GM19438 (cell line): Measurements from ENCODE around the gene FETUB.

Source experiments
- ATAC-seq: cut with Tn5 transposase; IDR thresholded peaks from one replicate; pipeline ENCODE4 v1.9.1; 2021; ENCODE audit warnings: low read depth; ENCODE audit not compliant: unreplicated experiment

The FETUB gene

DNA sequence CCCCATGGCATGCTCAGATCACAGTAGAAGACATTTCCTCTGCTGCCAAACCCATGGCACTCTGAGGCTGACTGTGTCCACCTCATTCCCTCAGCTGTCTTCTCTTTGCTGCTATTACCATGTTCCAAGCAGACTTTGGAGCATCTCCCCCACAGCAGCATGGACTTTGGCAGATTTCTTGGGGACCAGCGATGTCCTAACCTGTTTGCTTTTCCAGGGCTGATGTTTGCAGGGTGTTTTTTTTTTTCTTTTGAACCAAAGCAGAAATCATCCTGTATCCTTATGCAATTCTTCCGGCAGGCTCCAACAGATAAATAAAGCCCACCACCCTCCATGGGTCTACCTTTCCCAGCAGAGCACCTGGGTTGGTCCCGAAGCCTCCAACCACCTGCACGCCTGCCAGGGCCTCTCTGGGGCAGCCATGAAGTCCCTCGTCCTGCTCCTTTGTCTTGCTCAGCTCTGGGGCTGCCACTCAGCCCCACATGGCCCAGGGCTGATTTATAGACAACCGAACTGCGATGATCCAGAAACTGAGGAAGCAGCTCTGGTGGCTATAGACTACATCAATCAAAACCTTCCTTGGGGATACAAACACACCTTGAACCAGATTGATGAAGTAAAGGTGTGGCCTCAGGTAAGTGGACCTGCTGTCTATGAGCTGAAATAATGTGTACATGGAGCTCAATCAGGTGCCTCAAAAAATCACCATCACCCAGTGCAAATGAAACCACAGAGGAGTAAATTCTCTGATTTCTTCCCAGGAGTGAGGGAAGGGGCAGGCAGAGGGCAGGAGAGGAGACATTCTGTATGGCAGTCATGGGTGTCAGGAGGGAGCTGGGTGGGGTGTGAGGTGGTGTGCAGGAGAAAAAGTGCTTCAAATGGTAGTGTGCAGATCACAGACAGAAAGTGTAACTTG is 27.2 kb upstream of the FETUB start, which contains the start of gene AHSG:
AHSG (plus strand) TSS at position 340 of the 916 bp plus-strand sequence; CDS start at position 422, 82 bp downstream.
- no peak for ATAC-seq

GRCh38 chr3:186613637-186614265 is 26.4 kb upstream of the FETUB start:
- no peak for ATAC-seq

DNA sequence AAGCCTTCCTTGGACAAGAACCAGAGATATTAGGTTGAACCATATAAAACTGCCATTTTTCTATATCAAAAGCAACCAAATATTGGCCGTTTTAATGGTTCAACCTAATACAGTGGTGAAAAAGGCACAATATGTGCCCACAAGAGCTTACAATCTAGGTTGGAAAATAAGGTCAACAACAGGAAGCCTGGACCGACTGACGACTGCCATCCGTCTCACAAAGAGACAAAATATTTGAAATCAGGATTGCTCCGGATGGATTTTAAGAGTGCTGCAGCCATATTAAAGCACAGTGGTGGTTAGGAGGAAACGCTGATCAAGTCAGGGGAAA is 26.0 kb upstream of the FETUB start:
- ATAC-seq, result no peak

- no peak for ATAC-seq
Measured at GRCh38 chr3:186614597-186615483, 25.4 kb upstream of the FETUB start.

- no peak for ATAC-seq
Measured at GRCh38 chr3:186616299-186616617, 23.9 kb upstream of the FETUB start.

- peak; percentile 96 for ATAC-seq
Measured at GRCh38 chr3:186617036-186617946, 22.9 kb upstream of the FETUB start.

DNA sequence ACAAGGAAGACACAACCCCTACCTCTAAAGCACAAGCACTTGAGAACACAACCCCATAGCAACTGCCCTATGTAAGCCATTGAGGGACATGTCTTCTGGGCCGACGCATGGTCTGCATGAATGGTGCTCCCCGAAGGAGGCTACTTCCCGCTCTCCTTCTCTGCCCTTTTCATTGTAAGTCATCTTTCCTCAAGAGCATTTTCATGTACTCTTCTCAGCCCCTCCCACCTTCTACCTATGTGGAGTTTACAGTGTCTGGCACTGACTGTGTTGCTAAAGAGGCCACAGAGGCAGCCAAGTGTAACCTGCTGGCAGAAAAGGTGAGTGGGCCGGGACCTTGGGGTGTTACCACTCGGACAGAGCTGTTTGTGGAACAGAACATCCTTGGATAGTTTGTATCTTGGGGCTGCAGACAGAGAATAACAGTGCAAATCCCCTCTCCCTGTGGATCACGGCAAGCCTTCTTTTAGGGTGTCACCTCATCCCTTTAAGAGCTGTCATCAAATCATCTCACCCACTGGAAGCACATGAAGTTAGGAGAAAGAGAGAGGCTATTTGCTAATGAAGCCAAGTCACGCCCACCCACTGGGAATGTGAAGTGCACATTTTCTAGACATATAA is 21.8 kb upstream of the FETUB start:
- ATAC-seq, result no peak

DNA sequence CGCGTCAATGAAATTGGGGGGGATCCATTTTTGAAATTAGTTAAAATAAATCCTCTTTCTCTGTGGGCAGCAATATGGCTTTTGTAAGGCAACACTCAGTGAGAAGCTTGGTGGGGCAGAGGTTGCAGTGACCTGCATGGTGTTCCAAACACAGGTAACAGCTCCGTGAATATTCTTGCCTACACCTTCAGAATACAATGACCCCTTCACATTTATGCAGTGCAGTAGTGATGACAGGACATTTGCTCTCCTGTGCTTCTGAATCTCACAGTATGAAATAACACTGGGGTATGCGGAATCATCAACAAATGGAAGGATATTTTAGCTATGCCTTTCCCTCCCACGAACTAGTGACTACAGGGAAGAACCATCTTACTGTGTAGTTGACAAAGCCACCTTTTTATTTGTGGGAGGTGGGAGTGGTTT is 20.4 kb upstream of the FETUB start:
- ATAC-seq, result no peak

GRCh38 chr3:186620213-186621092 is 19.7 kb upstream of the FETUB start:
- ATAC-seq, result no peak

- no peak for ATAC-seq
Measured at GRCh38 chr3:186621894-186622650, 18.1 kb upstream of the FETUB start.

GRCh38 chr3:186622651-186623310 is 17.4 kb upstream of the FETUB start:
- ATAC-seq, result no peak

DNA sequence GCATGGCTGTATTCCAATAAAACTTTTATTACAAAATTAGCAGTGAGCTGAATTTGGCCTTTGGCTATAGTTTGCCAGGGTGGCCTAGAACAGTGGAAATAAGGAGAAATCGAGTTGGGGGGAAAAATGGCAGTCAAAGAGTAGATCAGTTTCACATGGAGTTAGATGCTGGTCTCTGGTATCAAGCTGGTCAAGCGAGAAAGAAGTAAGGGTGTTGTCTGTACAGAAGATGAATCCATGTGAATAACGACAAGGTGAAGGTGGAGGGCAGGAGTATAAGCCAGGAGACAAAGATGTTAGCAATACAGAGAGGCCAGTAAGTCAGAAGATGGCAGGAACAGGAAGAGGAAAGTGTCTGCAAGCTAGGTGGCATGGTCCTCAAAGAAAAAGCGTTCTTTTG is 15.6 kb upstream of the FETUB start:
- no peak for ATAC-seq

- no peak for ATAC-seq
Measured at GRCh38 chr3:186625600-186626042, 14.6 kb upstream of the FETUB start.

GRCh38 chr3:186626254-186626847 is 13.8 kb upstream of the FETUB start:
- ATAC-seq, result no peak

GRCh38 chr3:186627852-186628414 is 12.3 kb upstream of the FETUB start:
- ATAC-seq, result no peak

GRCh38 chr3:186628756-186629155 is 11.4 kb upstream of the FETUB start:
- no peak for ATAC-seq
